ENCODE data around the gene FAM53B.

GRCh38 chr10:124733571-124734245, 10.5 kb downstream of the FAM53B start:
- TF ChIP-seq POLR2A (IDR thresholded peaks at IDR 0.05) = no peak
- TF ChIP-seq CTCF (IDR thresholded peaks at IDR 0.05) = no peak
- no peak for TF ChIP-seq POLR2AphosphoS5 (IDR thresholded peaks at IDR 0.05)
